Stimulated activated naive B cell treated with anti-CD40 and anti-IgM and Interleukin-4, amounts not matched to agents 10 μg/mL and 1 μg/mL and 100 μg/mL, for 72 hours (primary cell): ENCODE data around the gene TGOLN2.
"Not testable (repeated sequence)": the region's sequence is repeated elsewhere in the genome, so short reads cannot be mapped to it uniquely, and the experiment has no call there.

Source experiments
- ATAC-seq, 2 donors: fragments of 150-1000 bp; cut with Tn5 transposase; replicated peaks; 2 replicates each; pipeline ENCODE4 v1.10.0; 2021; ENCODE audit warnings: moderate library complexity in 1 of 2
- DNase-seq: peaks from one replicate; pipeline ENCODE4 v3.0.0; 2021
- H3K27ac Mint-ChIP-seq: one replicate; pipeline ENCODE4 v1.8.0; 2022; ENCODE audit warnings: mild to moderate bottlenecking, mixed read lengths
- H3K27me3 Mint-ChIP-seq, 2 donors: one replicate each; pipeline ENCODE4 v1.8.0; 2022; ENCODE audit warnings: mixed read lengths in 2 of 2
- H3K36me3 Mint-ChIP-seq, 2 donors: one replicate each; pipeline ENCODE4 v1.8.0; 2022; ENCODE audit warnings: mixed read lengths in 2 of 2, mild to moderate bottlenecking in 1 of 2
- H3K4me1 Mint-ChIP-seq, 2 donors: one replicate each; pipeline ENCODE4 v1.8.0; 2022; ENCODE audit warnings: mixed read lengths in 2 of 2, mild to moderate bottlenecking in 1 of 2
- H3K4me3 Mint-ChIP-seq, 2 donors: one replicate each; pipeline ENCODE4 v1.8.0; 2022; ENCODE audit warnings: mild to moderate bottlenecking in 2 of 2, mixed read lengths in 2 of 2, moderate library complexity in 1 of 2
- H3K9me3 Mint-ChIP-seq, 2 donors: one replicate each; pipeline ENCODE4 v1.8.0; 2022; ENCODE audit warnings: mixed read lengths in 2 of 2, mild to moderate bottlenecking in 1 of 2

Gene TGOLN2

DNA sequence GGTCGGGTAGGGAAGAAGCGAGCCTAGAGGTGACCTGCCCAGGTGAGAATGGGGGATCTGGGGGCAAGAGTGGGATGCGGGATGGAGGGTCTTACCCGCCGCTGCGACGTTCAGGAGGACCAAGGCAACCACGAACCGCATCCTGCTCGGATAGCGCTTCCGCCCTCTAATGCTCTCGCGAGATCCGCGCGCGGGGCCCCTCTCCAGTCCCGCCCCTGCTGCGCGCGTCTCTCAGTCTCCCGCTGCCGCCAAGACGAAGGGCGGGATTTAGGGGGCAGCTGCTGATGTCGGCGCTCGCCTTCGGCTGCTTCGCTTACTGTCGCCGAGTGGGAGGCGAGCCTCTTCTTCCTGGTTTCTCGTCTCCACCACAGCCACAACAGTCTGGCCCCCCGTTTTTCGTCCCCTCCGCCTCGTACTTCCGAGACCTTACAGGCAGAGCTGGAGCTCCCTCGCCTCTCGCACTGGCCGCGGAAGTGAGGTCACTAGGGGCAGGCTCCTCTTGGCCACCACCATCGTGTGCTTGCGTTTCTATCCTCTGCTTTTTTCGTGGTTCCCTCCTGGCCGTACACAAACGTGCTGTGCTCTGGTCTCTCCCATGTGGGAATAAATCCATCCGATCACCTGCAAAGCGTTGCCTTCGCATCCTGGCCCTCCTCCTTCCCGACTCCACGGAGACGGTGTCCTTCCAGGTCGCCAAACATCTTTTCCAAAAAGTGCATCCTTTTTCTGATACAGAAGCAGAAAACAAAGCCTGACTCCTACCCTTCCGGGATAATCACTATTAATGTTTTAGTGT lies at the start of gene TGOLN2:
TGOLN2 (minus strand) TSS at position 168 of the 796 bp plus-strand sequence; CDS start at position 141, 27 bp downstream.
- peaks cover 13 to 49% of the 10 kb centered on the region in 2 donors for H3K4me1 Mint-ChIP-seq
- H3K9me3 Mint-ChIP-seq = no peaks in the 10 kb centered on the region
- peak; percentile 91 to 94 for ATAC-seq
- peak within 1 kb of the TSS; percentile 99 for H3K27ac Mint-ChIP-seq
- H3K36me3 Mint-ChIP-seq = peaks cover 24 to 47% of the 10 kb centered on the region in 2 donors
- no peaks in the 10 kb centered on the region for H3K27me3 Mint-ChIP-seq
- DNase-seq = peak; percentile 89
- H3K4me3 Mint-ChIP-seq = peak within 1 kb of the TSS; percentile 91 to 96

DNA sequence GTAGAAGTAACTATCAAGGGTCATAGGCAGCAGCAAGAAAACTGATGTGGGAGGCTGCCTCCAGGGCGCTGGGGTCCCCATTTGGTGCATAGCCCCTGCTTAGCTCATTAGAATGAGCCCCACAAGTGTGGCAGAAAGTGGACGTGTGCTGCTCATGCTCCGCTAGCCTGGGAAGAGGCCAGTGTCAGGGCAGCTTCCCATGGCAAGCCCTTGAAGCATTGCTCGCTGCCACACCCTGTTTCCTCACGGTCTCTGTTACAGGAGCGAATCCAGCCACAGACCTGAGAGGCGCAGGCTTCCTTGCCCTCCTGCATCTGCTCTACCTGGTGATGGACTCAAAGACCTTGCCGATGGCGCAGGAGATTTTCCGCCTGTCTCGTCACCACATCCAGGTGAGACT lies 49.3 kb upstream of the TGOLN2 start:
- Mint-ChIP-seq H3K36me3 (peaks cover 56 to 62% of the 10 kb centered on the region in 2 donors), H3K4me3 (no peak overlapping the region), H3K27me3 (no peaks in the 10 kb centered on the region), H3K9me3 (peaks cover 0 to 3% of the 10 kb centered on the region in 2 donors), H3K27ac (no peak overlapping the region), H3K4me1 (no peaks in the 10 kb centered on the region)
- DNase-seq = no peak
- no peak for ATAC-seq

DNA sequence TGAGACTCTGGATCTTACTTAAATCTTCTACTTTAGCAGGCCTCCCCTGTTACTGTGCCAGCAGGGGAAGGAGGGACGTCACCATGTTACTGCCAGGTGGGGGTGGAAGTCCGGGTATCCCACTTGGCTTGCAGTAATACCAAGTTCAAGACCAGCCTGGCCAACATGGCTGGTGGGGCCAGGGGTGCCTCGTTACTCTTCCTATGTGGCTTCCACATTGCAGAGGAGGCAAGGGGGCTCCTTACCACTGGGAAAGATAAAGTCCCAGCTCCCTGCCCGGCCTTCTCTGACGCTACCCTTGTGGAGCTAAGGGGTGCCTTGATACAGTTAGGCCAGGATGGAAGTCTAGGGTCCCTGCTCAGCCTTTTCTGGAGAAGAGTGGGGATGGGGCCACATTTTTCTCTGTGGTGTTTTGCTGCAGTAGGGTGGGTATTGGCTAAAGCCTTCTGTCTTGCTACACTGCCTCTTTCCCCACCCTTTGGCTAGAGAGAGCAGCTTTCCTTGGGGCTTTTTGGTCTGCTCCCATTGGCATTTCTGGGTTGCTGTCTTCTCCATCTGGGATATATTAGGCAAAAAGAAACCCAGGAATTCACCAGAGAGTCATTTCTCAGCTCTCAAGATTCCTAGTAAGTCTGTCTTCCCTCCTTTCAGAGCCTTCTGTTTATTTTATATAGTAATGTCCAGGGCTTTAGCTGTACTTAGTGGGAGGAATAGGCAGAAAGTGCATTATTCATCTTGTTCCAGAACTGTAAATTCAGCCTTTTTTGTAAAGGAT lies 48.7 kb upstream of the TGOLN2 start:
- ATAC-seq (no peak), DNase-seq (no peak)
- H3K36me3 Mint-ChIP-seq = peaks cover 52 to 60% of the 10 kb centered on the region in 2 donors
- H3K9me3 Mint-ChIP-seq = peaks cover 0 to 3% of the 10 kb centered on the region in 2 donors
- no peak overlapping the region for H3K4me3 Mint-ChIP-seq
- H3K4me1 Mint-ChIP-seq = no peaks in the 10 kb centered on the region
- no peaks in the 10 kb centered on the region for H3K27me3 Mint-ChIP-seq
- no peak overlapping the region for H3K27ac Mint-ChIP-seq

DNA sequence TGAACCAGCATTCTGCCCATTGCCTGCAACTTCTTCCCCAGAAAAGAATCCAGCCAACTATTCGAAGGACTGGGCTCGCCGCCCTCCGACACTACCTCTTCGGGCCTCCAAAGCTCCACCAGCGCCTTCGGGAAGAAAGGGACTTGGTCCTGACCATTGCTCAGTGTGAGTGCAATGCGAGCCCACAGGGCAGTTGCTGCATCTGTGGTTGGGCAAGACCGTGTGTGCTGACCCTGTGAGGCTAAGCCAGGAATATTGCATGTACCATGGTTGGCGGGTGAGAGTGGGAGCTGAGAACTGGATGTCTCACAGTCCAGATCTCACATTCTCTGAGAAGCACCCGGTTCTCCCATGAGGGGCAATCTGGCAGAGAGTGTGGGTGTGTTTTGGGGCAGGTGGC lies 43.3 kb upstream of the TGOLN2 start:
- Mint-ChIP-seq H3K36me3 (peaks cover 24 to 33% of the 10 kb centered on the region in 2 donors), H3K4me1 (no peaks in the 10 kb centered on the region), H3K4me3 (no peak overlapping the region), H3K9me3 (peaks cover 0 to 2% of the 10 kb centered on the region in 2 donors), H3K27me3 (no peaks in the 10 kb centered on the region), H3K27ac (no peak overlapping the region)
- ATAC-seq = no peak
- DNase-seq = no peak

DNA sequence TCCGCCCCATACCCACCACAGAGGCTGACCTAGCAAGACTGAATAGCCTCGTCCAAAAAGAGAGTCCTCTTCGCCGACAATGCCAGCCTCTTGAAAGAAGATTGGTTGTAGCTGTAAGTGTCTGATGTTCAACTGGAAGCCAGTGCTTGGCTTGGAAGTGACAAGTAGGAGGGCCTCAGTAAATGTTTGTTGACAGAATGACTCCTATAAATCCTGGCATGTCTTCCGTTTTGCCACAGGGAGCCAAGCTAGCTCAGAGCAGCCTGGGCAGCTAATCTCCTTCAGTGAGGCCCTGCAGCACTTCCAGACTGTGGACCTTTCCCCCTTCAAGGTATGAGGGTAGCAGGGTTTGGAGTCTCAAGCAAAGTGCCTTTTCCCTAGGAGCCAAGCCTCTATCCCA lies 41.7 kb upstream of the TGOLN2 start:
- H3K27me3 Mint-ChIP-seq = no peaks in the 10 kb centered on the region
- H3K4me1 Mint-ChIP-seq = no peaks in the 10 kb centered on the region
- no peak overlapping the region for H3K4me3 Mint-ChIP-seq
- ATAC-seq (no peak), DNase-seq (no peak)
- H3K9me3 Mint-ChIP-seq = peaks cover 0 to 2% of the 10 kb centered on the region in 2 donors
- peaks cover 16 to 22% of the 10 kb centered on the region in 2 donors for H3K36me3 Mint-ChIP-seq
- H3K27ac Mint-ChIP-seq = no peak overlapping the region

DNA sequence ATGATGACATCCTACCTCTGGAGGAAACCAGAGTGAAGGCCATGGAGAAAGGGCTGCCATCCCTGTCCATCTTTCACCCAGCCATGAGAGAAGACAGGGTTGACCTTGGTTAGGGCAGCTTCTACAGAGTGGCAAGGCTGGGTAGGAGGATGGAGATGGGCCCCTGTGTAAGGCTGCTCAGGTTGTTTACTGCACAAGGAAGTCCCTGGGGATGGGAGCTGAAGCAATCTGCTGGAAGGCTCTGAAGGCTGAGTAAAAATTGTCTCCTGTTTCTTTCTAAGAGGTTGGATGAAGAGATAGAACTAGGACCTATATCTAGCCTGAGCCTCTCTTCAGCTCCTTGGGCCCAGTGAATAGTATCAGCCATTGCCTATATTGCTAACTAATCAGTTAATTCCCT lies 41.1 kb upstream of the TGOLN2 start:
- no peak overlapping the region for H3K4me3 Mint-ChIP-seq
- H3K9me3 Mint-ChIP-seq = peaks cover 0 to 1% of the 10 kb centered on the region in 2 donors
- no peak for DNase-seq
- H3K27me3 Mint-ChIP-seq = no peaks in the 10 kb centered on the region
- ATAC-seq = no peak
- no peak overlapping the region for H3K27ac Mint-ChIP-seq
- no peaks in the 10 kb centered on the region for H3K4me1 Mint-ChIP-seq
- peaks cover 13 to 20% of the 10 kb centered on the region in 2 donors for H3K36me3 Mint-ChIP-seq

DNA sequence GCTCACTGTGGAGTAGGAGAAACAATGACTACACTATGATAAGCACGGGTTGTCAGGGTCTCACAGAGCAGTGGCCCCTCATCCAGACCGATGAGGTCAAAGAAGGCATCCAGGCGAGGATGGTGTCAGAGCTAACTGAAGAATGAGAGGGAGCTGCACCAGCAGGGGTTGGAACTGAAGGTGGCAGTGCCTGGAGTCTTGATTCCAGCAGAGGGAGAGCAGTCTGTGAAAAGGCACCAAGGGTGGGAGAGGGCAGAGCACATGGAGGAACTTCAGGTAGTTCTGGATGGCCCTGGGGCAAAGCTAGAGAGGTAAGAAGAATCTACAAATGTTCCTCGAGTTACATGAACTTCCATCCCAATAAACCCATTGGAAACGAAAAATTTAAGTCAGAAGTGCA lies 39.4 kb upstream of the TGOLN2 start:
- ATAC-seq (no peak), DNase-seq (no peak)
- no peak overlapping the region for H3K4me3 Mint-ChIP-seq
- no peaks in the 10 kb centered on the region for H3K27me3 Mint-ChIP-seq
- H3K27ac Mint-ChIP-seq = no peak overlapping the region
- H3K9me3 Mint-ChIP-seq = no peaks in the 10 kb centered on the region
- peaks cover 15 to 27% of the 10 kb centered on the region in 2 donors for H3K36me3 Mint-ChIP-seq
- no peaks in the 10 kb centered on the region for H3K4me1 Mint-ChIP-seq

DNA sequence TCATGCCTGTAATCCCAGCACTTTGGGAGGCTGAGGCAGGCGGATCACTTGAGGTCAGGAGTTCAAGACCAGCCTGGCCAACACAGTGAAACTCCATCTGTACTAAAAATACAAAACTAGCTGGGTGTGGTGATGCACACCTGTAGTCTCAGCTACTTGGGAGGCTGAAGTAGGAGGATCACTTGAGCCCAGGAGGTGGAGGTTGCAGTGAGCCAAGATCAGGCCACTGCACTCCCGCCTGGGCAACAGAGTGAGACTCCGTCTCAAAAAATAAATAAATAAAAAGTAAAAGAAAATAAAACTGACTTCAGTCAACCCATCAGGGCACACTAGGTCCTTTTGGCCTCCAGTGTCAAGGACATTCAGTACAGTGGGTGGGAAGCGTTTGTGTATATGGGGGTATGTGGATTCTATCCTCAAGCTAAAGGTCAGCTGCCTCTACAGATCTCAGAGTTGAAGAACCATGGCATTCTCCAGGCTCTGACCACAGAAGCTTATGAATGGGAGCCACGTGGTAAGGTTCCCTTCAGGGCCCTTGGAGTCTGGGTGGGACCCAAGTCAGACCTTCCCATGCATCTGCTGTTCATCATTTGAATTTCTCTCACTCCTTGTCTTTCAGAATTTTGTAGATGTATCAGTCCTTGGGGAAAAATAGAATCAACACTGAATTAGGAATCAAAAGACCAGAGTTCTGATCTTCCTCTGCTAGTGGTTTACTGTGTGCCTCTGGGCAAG lies 35.0 kb upstream of the TGOLN2 start:
- not testable (repeated sequence) for DNase-seq, H3K9me3 Mint-ChIP-seq, H3K4me3 Mint-ChIP-seq, H3K27me3 Mint-ChIP-seq, ATAC-seq, H3K27ac Mint-ChIP-seq
- H3K4me1 Mint-ChIP-seq = peaks cover 3 to 11% of the 10 kb centered on the region in 2 donors
- H3K36me3 Mint-ChIP-seq = peaks cover 18 to 34% of the 10 kb centered on the region in 2 donors

DNA sequence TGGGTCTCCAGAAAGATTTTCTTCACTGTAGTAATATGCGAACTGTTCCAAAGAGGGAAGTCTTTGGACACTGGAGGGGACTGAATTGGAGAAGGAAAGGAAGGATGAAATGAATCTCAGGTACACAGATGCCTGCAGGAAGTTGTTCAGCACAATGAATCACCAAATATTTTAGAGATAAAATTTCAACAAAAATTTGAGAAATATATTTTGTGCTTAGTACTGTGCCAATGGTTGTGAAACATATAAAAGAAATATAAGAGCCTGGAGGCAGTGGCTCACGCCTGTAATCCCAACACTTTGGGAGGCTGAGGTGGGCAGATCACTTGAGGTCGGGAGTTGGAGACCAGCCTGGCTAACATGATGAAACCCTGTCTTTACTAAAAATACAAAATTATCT lies 29.9 kb upstream of the TGOLN2 start:
- Mint-ChIP-seq H3K27me3 (no peaks in the 10 kb centered on the region), H3K27ac (no peak overlapping the region), H3K4me1 (peaks cover 15 to 41% of the 10 kb centered on the region in 2 donors), H3K36me3 (peaks cover 14 to 36% of the 10 kb centered on the region in 2 donors), H3K9me3 (no peaks in the 10 kb centered on the region), H3K4me3 (no peak overlapping the region)
- ATAC-seq (no peak), DNase-seq (no peak)

DNA sequence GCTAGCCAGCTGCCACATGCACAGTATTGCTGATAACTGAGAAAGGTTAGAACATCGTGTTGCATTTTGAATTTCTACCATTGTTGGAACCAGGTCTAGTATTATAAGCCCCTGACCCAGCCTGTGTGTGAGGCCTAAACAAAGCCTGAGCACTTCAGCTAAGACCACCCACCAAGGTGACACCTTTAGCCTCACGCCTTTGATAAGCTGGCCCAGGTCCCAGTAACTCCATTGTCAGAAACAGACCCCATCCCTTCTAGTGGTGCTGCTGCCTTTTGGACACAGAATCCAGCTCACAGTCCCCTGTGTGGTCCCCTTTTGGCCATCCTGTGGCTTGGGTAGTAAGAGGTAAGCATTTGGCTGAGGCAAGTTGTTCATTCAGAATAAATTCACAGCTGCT lies 28.4 kb upstream of the TGOLN2 start:
- H3K36me3 Mint-ChIP-seq = peaks cover 9 to 26% of the 10 kb centered on the region in 2 donors
- no peak overlapping the region for H3K4me3 Mint-ChIP-seq
- ATAC-seq (no peak), DNase-seq (no peak)
- H3K9me3 Mint-ChIP-seq = no peaks in the 10 kb centered on the region
- no peaks in the 10 kb centered on the region for H3K27me3 Mint-ChIP-seq
- no peak overlapping the region for H3K27ac Mint-ChIP-seq
- peaks cover 15 to 44% of the 10 kb centered on the region in 2 donors for H3K4me1 Mint-ChIP-seq

DNA sequence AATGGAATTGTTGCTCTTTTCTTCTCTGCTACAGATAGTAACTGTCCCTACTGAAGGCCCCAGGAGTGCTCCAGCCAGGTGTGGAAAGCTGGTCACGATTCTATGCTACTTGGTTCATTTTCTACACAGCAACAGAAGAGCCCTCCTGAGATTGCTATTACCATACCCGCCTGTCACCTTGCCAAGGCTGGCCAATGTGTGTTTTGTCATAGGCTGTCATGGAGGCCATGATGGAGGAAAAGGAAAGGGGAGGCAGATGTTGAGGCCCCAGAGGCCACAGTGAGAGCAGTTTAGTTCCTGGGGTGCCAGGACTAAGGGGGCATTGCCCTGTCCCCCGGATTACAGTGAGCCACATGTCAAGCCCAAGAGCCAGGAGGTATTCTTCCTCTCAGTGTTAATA lies 27.7 kb upstream of the TGOLN2 start:
- Mint-ChIP-seq H3K36me3 (peaks cover 16 to 32% of the 10 kb centered on the region in 2 donors), H3K27me3 (no peaks in the 10 kb centered on the region), H3K27ac (peak overlapping the region; percentile 99), H3K4me1 (peaks cover 15 to 44% of the 10 kb centered on the region in 2 donors), H3K4me3 (peak overlapping the region; percentile 93 to 100), H3K9me3 (no peaks in the 10 kb centered on the region)
- DNase-seq (no peak), ATAC-seq (no peak)

DNA sequence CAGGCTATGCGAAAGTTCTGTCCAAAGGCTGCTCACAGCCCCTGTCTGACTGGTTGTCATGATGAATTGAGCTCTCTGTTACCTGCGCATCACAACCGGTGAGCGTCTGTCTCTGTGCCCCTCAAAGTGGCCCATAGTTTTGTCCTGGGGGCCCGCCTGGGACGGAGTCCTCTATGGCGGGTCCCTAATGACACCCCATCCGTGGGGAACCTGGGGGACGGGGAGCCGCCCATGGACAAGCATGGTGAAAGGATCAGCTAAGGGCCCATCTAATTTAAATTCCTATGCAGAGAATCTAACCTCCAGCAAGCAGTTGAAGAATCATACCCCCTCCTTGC lies 27.3 kb upstream of the TGOLN2 start:
- peaks cover 19 to 36% of the 10 kb centered on the region in 2 donors for H3K36me3 Mint-ChIP-seq
- no peaks in the 10 kb centered on the region for H3K27me3 Mint-ChIP-seq
- peak overlapping the region; percentile 93 to 100 for H3K4me3 Mint-ChIP-seq
- DNase-seq = no peak
- peak overlapping the region; percentile 99 for H3K27ac Mint-ChIP-seq
- peak; percentile 10 to 18 for ATAC-seq
- H3K4me1 Mint-ChIP-seq = peaks cover 15 to 44% of the 10 kb centered on the region in 2 donors
- no peaks in the 10 kb centered on the region for H3K9me3 Mint-ChIP-seq

DNA sequence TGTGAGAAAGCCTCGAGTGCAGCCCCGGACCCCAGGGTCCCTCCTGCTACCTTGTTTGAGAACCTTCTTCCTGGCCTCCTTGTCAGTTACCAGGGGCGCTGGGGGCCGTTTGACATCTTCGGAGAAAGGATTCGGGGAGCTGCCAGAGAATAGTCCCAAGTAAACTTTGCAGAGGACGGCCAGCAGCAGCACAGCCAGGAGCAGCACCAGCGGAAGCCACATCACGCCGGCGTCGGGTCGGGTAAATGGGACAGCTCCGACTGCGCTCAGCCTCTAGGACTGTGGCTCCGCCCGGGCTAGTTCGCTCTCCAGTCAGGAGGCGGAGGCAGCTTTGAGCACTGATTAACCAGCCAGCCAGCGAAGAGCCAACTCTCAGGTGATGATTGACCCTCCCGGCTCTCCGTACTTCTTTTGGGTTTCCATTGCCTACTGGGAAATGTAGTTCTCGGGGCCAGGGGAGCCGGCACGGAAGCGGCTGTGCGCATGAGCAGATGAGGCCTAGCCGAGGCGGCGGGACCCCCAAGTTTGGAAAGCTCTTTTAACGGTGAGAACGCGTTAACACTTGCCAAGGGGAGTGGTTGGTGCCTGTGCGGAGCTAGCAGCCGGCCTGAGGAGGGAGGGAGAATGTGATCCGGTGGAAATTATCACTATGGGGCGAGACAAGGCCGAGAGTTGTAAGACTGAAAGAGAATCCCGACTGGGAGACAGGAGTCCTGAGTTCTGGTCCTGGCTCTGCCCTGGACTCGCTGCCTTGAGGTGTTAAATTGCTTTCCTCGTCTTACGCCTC lies 26.7 kb upstream of the TGOLN2 start, which contains the start of the genes ELMOD3 and RETSAT:
ELMOD3 (plus strand) TSS at position 484 of the 787 bp plus-strand sequence. CDS start 2,430 bp downstream, outside the sequence.
RETSAT (minus strand) TSS at position 243 of the 787 bp plus-strand sequence; CDS start at position 222, 21 bp downstream.
- Mint-ChIP-seq H3K9me3 (no peaks in the 10 kb centered on the region), H3K27ac (peak within 1 kb of the TSS; percentile 99), H3K4me1 (peaks cover 15 to 44% of the 10 kb centered on the region in 2 donors), H3K4me3 (peak within 1 kb of the TSS; percentile 93 to 100), H3K27me3 (no peaks in the 10 kb centered on the region), H3K36me3 (peaks cover 20 to 38% of the 10 kb centered on the region in 2 donors)
- DNase-seq = peak; percentile 97
- ATAC-seq = peak; percentile 100
